GM12878 (cell line): ENCODE results near the gene TMPRSS2. TPM values are rescaled to one million over a fixed set of nuclear protein-coding genes. Genes with fewer than 3 reads are reported as not detected.
A peak's percentile ranks its signal among the peaks of the same experiment; 100 is the strongest.

Experiments used
- ATAC-seq: fragments of 200-7000 bp; cut with Tn5 transposase; 3 replicates; pipeline ENCODE4 v1.9.1; 2020; ENCODE audit warnings: mild to moderate bottlenecking, moderate library complexity
- BruUV-seq: library from RNA; stranded (reverse); fragments of 400-500 nt; replicated peaks from 2 replicates; lab custom pipeline; 2021; lab: Mats Ljungman, UMichigan
- CTCF ChIA-PET: fragments of 300-600 bp; sonication (Branson Sonifier 250); formaldehyde crosslinking; extraction: SDS; loops from one replicate; lab custom pipeline; 2021; ENCODE audit warnings: inconsistent platforms; lab: Yijun Ruan, JAX
- POLR2A ChIA-PET: fragments of 350-600 bp; formaldehyde crosslinking; extraction: SDS; loops from one replicate; lab custom pipeline; 2021; ENCODE audit warnings: inconsistent platforms; lab: Charles Lee
- RAD21 ChIA-PET: fragments of 300-600 bp; sonication (Branson Sonifier 250); formaldehyde crosslinking; loops from one replicate; lab custom pipeline; 2023; ENCODE audit warnings: antibody characterized with exemption; ENCODE audit not compliant: unreplicated experiment; lab: Charles Lee
- SMC1A ChIA-PET: fragments of 300-600 bp; sonication (Branson Sonifier 250); formaldehyde crosslinking; loops from one replicate; lab custom pipeline; 2023; ENCODE audit not compliant: unreplicated experiment, uncharacterized antibody; lab: Charles Lee
- DNase-seq: peaks from one replicate; pipeline ENCODE4 v3.0.0-alpha.2; 2011; ENCODE audit warnings: low read depth, low spot score
- FAIRE-seq: peaks from 3 replicates; lab custom pipeline; 2011; peaks lifted over from hg19 to GRCh38; lab: Jason Lieb, UNC
- H2AFZ ChIP-seq: 2 replicates; pipeline ENCODE4 v1.6.0; 2011; ENCODE audit warnings: low read depth, low read length, control low read depth; ENCODE audit not compliant: control insufficient read depth
- H3K27ac ChIP-seq: 2 replicates; pipeline ENCODE4 v1.5.1; 2011; ENCODE audit warnings: control low read depth; ENCODE audit not compliant: control insufficient read depth, insufficient read depth
- H3K27me3 ChIP-seq, 2 experiments: replicated peaks in 1 of 2; 2 replicates each; pipeline versions ENCODE4 v1.6.0 to v1.6.1; 2011; ENCODE audit warnings: low read length in 1 of 2; ENCODE audit not compliant: control insufficient read depth in 2 of 2, insufficient read depth in 2 of 2
- H3K36me3 ChIP-seq, 2 experiments: 2 replicates each; pipeline ENCODE4 v1.5.1; 2011; ENCODE audit warnings: low read length in 1 of 2; ENCODE audit not compliant: control insufficient read depth in 2 of 2, insufficient read depth in 2 of 2
- H3K4me1 ChIP-seq: 2 replicates; pipeline ENCODE4 v1.6.1; 2011; ENCODE audit warnings: mild to moderate bottlenecking, low read length, moderate library complexity, mixed read lengths; ENCODE audit not compliant: control insufficient read depth, insufficient read depth
- H3K4me2 ChIP-seq: 2 replicates; pipeline ENCODE4 v1.6.0; 2011; ENCODE audit warnings: control low read depth; ENCODE audit not compliant: control insufficient read depth, insufficient read depth
- H3K4me3 ChIP-seq: fragments of 200-600 bp; sonication (generic); 2 replicates; pipeline ENCODE4 v1.5.1; 2016
- H3K79me2 ChIP-seq: 2 replicates; pipeline ENCODE4 v1.6.0; 2011; ENCODE audit warnings: low read length; ENCODE audit not compliant: control insufficient read depth, insufficient read depth
- H3K9ac ChIP-seq: 2 replicates; pipeline ENCODE4 v1.8.0; 2011; ENCODE audit warnings: low read length, control low read depth, mixed read lengths; ENCODE audit not compliant: control insufficient read depth, insufficient read depth
- H3K9me3 ChIP-seq: replicated peaks from 3 replicates; pipeline ENCODE4 v1.5.1; 2011; ENCODE audit warnings: mild to moderate bottlenecking, low read length; ENCODE audit not compliant: control insufficient read depth, insufficient read depth
- H4K20me1 ChIP-seq: 2 replicates; pipeline ENCODE4 v1.6.0; 2011; ENCODE audit not compliant: control insufficient read depth, insufficient read depth
- HDAC6 ChIP-seq: fragments of 200-600 bp; sonication (generic); IDR thresholded peaks from one replicate; pipeline ENCODE4 v1.8.0; 2017; ENCODE audit warnings: antibody characterized with exemption; ENCODE audit not compliant: unreplicated experiment
- POLR2A ChIP-seq: IDR thresholded peaks from 2 replicates; pipeline ENCODE4 v1.6.1; 2011; ENCODE audit warnings: low read depth, mild to moderate bottlenecking, low read length
- POLR2AphosphoS5 ChIP-seq: IDR thresholded peaks from 2 replicates; pipeline ENCODE4 v1.6.1; 2011; ENCODE audit warnings: mild to moderate bottlenecking, low read length, inconsistent platforms
- TCF7 ChIP-seq: IDR thresholded peaks from 2 replicates; pipeline ENCODE4 v1.6.1; 2014; ENCODE audit warnings: antibody characterized with exemption, borderline replicate concordance
- WGBS: methylation state at CpG from one replicate; pipeline ENCODE4 v1.1.6; 2016; ENCODE audit warnings: low lambda C conversion rate; ENCODE audit not compliant: insufficient replicate concordance, insufficient coverage; ENCODE audit errors: missing lambda C conversion rate; 5-methylcytosine and 5-hydroxymethylcytosine counted together
- in situ Hi-C: fragments of 300-500 bp; cut with MboI; formaldehyde crosslinking; loops from 9 replicates; pipeline ENCODE4 v1.14.3; 2018; ENCODE audit warnings: mixed read lengths
- intact Hi-C: fragments of 100-400 bp; cut with micrococcal nuclease; formaldehyde crosslinking; loops from one replicate; pipeline ENCODE4 v1.14.2; 2022; ENCODE audit not compliant: unreplicated experiment
- polyA plus RNA-seq, 11 experiments: library from polyadenylated mRNA; depleted of rRNA in 4 of 11; unstranded in 6 of 11; stranded (reverse) in 5 of 11; fragments of >200 nt; fragmentation: Nextera tagmentation in 4 of 11; fragmentation: Illumina TruSeq in 1 of 11; extraction: Ambion mirVana in 4 of 11; extraction: Trizol in 1 of 11; gene quantifications; 1 replicate in 1 of 11; 2 replicates in 10 of 11; pipeline versions ENCODE4 v1.2.1 to v1.2.3, GENCODE V29; 2011 to 2016; ENCODE audit warnings: inconsistent platforms in 2 of 11, missing spikeins in 2 of 11, low read depth in 1 of 11
- total RNA-seq, 4 experiments: library from RNA; depleted of rRNA in 3 of 4; stranded (reverse); fragments of >200 nt in 3 of 4; fragmentation: Illumina TruSeq in 1 of 4; extraction: Trizol in 1 of 4; gene quantifications; 2 replicates each; pipeline versions ENCODE4 v1.2.1 to v1.2.3, GENCODE V29; 2013 to 2021
- TF ChIP-seq, protein P1 (sequence below): fragments of 450-650 bp; IDR thresholded peaks from 2 replicates; pipeline ENCODE4 v1.6.1; 2016; ENCODE audit warnings: mild to moderate bottlenecking

Gene TMPRSS2
- total and polyA plus RNA-seq, 10 of the 15 experiments (the other 5 are each of a cell fraction or from before 2014, with no cell fraction given): 0.19 to 0.26 TPM; not detected in 8

DNA sequence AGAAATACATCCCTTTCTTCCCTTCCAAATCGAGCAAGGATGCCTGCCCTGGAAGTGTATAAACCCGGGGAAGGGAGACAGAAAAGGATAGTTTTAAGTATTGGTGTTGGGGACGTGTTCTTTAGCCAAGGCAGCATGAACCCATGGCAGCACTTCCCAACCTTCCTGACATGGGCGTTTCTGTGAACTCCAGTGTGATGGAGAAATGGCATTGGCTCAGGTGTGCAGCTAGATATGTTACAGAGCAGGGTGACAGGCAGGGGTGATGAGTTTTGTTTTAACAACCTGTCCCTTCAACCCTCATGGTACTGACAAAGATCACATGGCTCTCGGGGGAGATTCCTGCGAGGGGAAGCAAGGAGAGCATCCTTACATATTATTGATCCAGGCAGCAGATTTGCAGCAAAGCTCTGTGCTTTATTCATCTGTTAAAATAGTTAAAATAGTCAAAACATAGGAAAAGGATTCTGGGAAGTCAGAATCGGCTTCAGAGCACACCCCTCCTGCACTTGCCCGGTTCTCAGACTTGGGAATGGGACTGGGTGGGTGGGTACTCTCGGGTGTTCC, 78.0 kb downstream of the TMPRSS2 start:
- no peak for FAIRE-seq
- no peak for DNase-seq
- ChIA-PET RAD21 (interaction anchor here (1.3 kb wide), 1 partner anchor 61 kb away, joined by 3 read pairs; no protein-coding TSS in a partner anchor), POLR2A (interaction anchor here (1.0 to 3.2 kb wide), 3 partner anchors 62 to 147 kb away, joined by 3 to 15 read pairs (median 3); no protein-coding TSS in a partner anchor), CTCF (interaction anchor here (1.4 to 3.7 kb wide), 3 partner anchors 19 to 147 kb away, joined by 6 to 15 read pairs (median 8); no protein-coding TSS in a partner anchor), SMC1A (interaction anchor here (0.9 to 4.2 kb wide), 6 partner anchors 9 to 687 kb away, joined by 3 to 23 read pairs (median 4); no protein-coding TSS in a partner anchor)
- Histone ChIP-seq H3K27me3 (no peaks in the 10 kb centered on the region), H3K4me2 (peak overlapping the region; percentile 90), H3K79me2 (peaks cover 91% of the 10 kb centered on the region), H3K9ac (peak overlapping the region; percentile 24; the same call in 1 of the 2 replicates), H4K20me1 (peaks cover 26% of the 10 kb centered on the region), H3K4me1 (peaks cover 39% of the 10 kb centered on the region), H3K4me3 (peak overlapping the region; percentile 69), H3K36me3 (peaks cover 10 to 62% of the 10 kb centered on the region in 2 experiments), H2AFZ (no peak overlapping the region), H3K27ac (no peak overlapping the region), H3K9me3 (peaks cover 8% of the 10 kb centered on the region)
- TF ChIP-seq, protein P1, sequence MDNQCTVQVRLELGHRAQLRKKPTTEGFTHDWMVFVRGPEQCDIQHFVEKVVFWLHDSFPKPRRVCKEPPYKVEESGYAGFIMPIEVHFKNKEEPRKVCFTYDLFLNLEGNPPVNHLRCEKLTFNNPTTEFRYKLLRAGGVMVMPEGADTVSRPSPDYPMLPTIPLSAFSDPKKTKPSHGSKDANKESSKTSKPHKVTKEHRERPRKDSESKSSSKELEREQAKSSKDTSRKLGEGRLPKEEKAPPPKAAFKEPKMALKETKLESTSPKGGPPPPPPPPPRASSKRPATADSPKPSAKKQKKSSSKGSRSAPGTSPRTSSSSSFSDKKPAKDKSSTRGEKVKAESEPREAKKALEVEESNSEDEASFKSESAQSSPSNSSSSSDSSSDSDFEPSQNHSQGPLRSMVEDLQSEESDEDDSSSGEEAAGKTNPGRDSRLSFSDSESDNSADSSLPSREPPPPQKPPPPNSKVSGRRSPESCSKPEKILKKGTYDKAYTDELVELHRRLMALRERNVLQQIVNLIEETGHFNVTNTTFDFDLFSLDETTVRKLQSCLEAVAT: 0 out of 2 replicates have a peak, but pooled peaks have one; percentile 1
- TF ChIP-seq TCF7 (no peak), POLR2AphosphoS5 (peak; percentile 79), HDAC6 (no peak), POLR2A (peak; percentile 58)
- 74% methylated on average over 8 of the region's 9 CpGs for WGBS
- intact Hi-C loops (no loop called here), in situ Hi-C loops (no loop called here)
- BruUV-seq: TSS peak; percentile 25
- no peak for ATAC-seq
